GM11168 (cell line): ENCODE measurements around the gene MESD.

Source experiments
- in situ Hi-C: fragments of 300-500 bp; cut with MboI; formaldehyde crosslinking; loops from one replicate; pipeline ENCODE4 v1.12.0; 2022; ENCODE audit warnings: low sequenced_read_pairs; ENCODE audit not compliant: unreplicated experiment

The MESD gene

GRCh38 chr15:80944818-80945217 is 44.8 kb downstream of the MESD start:
- in situ Hi-C loops: no loop called here

- in situ Hi-C loops: no loop called here
These were observed 46.7 kb downstream of the MESD start for GRCh38 chr15:80942746-80943565.

GRCh38 chr15:80942266-80942665 is 47.4 kb downstream of the MESD start:
- in situ Hi-C loops: no loop called here

GRCh38 chr15:80940851-80941250 is 48.8 kb downstream of the MESD start:
- in situ Hi-C loops: no loop called here

- in situ Hi-C loops: no loop called here
These were observed 49.3 kb downstream of the MESD start for GRCh38 chr15:80940331-80940730.

- in situ Hi-C loops: no loop called here
These were observed 50.4 kb downstream of the MESD start for GRCh38 chr15:80939216-80939615.

GRCh38 chr15:80937718-80938117 is 51.9 kb downstream of the MESD start:
- in situ Hi-C loops: no loop called here

GRCh38 chr15:80936288-80937078 is 53.1 kb downstream of the MESD start:
- in situ Hi-C loops: no loop called here

- in situ Hi-C loops: no loop called here
These were observed 54.8 kb downstream of the MESD start for GRCh38 chr15:80934761-80935221.

GRCh38 chr15:80932989-80933388 is 56.6 kb downstream of the MESD start:
- in situ Hi-C loops: no loop called here

GRCh38 chr15:80932513-80932815 is 57.2 kb downstream of the MESD start:
- in situ Hi-C loops: no loop called here

GRCh38 chr15:80931721-80932512 is 57.7 kb downstream of the MESD start:
- in situ Hi-C loops: no loop called here

GRCh38 chr15:80931191-80931590 is 58.4 kb downstream of the MESD start:
- in situ Hi-C loops: no loop called here

GRCh38 chr15:80929689-80930088 is 59.9 kb downstream of the MESD start:
- in situ Hi-C loops: no loop called here

- in situ Hi-C loops: no loop called here
These were observed 60.4 kb downstream of the MESD start for GRCh38 chr15:80929225-80929624.

GRCh38 chr15:80926126-80926525 is 63.5 kb downstream of the MESD start:
- in situ Hi-C loops: no loop called here

- in situ Hi-C loops: no loop called here
These were observed 64.0 kb downstream of the MESD start for GRCh38 chr15:80925597-80926059.

GRCh38 chr15:80924278-80924677 is 65.3 kb downstream of the MESD start:
- in situ Hi-C loops: no loop called here

- in situ Hi-C loops: no loop called here
These were observed 66.0 kb downstream of the MESD start for GRCh38 chr15:80923668-80924067.

- in situ Hi-C loops: no loop called here
These were observed 67.7 kb downstream of the MESD start for GRCh38 chr15:80921736-80922410.
